Astrocyte of the cerebellum (primary cell): ENCODE measurements around the gene ARID1B.

Experiments
- DNase-seq: peaks from one replicate; pipeline ENCODE4 v3.0.0-alpha.2; 2011; ENCODE audit warnings: low read depth
- H3K4me3 ChIP-seq: 2 replicates; pipeline ENCODE4 v1.5.1; 2011; ENCODE audit warnings: mild to moderate bottlenecking, low read depth, low read length, moderate library complexity
- CTCF ChIP-seq: IDR thresholded peaks from 2 replicates; pipeline ENCODE4 v1.5.1; 2012; ENCODE audit warnings: low read length, low read depth, moderate library complexity, mild to moderate bottlenecking; ENCODE audit errors: missing control alignments
- in situ Hi-C: cut with HindIII; loops from 2 replicates; pipeline ENCODE4 v1.10.0; 2017; ENCODE audit warnings: low sequenced_read_pairs

Gene ARID1B

GRCh38 chr6:156809034-156809433 lies 31.9 kb downstream of the ARID1B start:
- no peak overlapping the region for H3K4me3 ChIP-seq
- no peak for DNase-seq
- no peak for TF ChIP-seq CTCF
- in situ Hi-C loops = loop anchor here (5.0 kb wide), 1 partner anchor 43 kb away; no protein-coding TSS in a partner anchor

GRCh38 chr6:156809446-156810178 lies 32.4 kb downstream of the ARID1B start:
- DNase-seq = no peak
- no peak overlapping the region for H3K4me3 ChIP-seq
- no peak for TF ChIP-seq CTCF
- in situ Hi-C loops = loop anchor here (5.0 kb wide), 1 partner anchor 43 kb away; no protein-coding TSS in a partner anchor

GRCh38 chr6:156814036-156814581 lies 36.9 kb downstream of the ARID1B start:
- in situ Hi-C loops = no loop called here
- no peak overlapping the region for H3K4me3 ChIP-seq
- DNase-seq = no peak
- TF ChIP-seq CTCF = no peak

- no peak for TF ChIP-seq CTCF
- no peak for DNase-seq
- in situ Hi-C loops = no loop called here
- no peak overlapping the region for H3K4me3 ChIP-seq
Observed at GRCh38 chr6:156816505-156816904, 39.3 kb downstream of the ARID1B start.

GRCh38 chr6:156820089-156820798 lies 43.1 kb downstream of the ARID1B start:
- in situ Hi-C loops = no loop called here
- no peak for TF ChIP-seq CTCF
- no peak for DNase-seq
- H3K4me3 ChIP-seq = no peak overlapping the region

- no peak for TF ChIP-seq CTCF
- DNase-seq = no peak
- in situ Hi-C loops = no loop called here
- H3K4me3 ChIP-seq = no peak overlapping the region
Observed at GRCh38 chr6:156821707-156822106, 44.5 kb downstream of the ARID1B start.
